PC-9 (cell line): ENCODE results near the gene DUSP18.

Experiments
- CTCF ChIP-seq: fragments of 200-600 bp; sonication (generic); conservative IDR thresholded peaks from 2 replicates; pipeline ENCODE4 v1.6.1; 2017; ENCODE audit warnings: mixed run types, antibody characterized with exemption, mild to moderate bottlenecking, moderate library complexity
- EZH2 ChIP-seq: fragments of 200-600 bp; sonication (generic); IDR thresholded peaks from 2 replicates; pipeline ENCODE4 v1.8.0; 2017; ENCODE audit warnings: antibody characterized with exemption, low read depth

- no peak for TF ChIP-seq CTCF
- no peak for TF ChIP-seq EZH2
Measured at GRCh38 chr22:30654361-30654760, 13.3 kb downstream of the DUSP18 start.
